EH (cell line): Measurements from ENCODE around the gene TPRX2.
"Not testable (repeated sequence)": the region's sequence is repeated elsewhere in the genome, so short reads cannot be mapped to it uniquely, and the experiment has no call there.

Experiments used
- DNase-seq: peaks from one replicate; pipeline ENCODE4 v3.0.0-alpha.2; 2015; ENCODE audit warnings: low read depth

Gene TPRX2

DNA sequence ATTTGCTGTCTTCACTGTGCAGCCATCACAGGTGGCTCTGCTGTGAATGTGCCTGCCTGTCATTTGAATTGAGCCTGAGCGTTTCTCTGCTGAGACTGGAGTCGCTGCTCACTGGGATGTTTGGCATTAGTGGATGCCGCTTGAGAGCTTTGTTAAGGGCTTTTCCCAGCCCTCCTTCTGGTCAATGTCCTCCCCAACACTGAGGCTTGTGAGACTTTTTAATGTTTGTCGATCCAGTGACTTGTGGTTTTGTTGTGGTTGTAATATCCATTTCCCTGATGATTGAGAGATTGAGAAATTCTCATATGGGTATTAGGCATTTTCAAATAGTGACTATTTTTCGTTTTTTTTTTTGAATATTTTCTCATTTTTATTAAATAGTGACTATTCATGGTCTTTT is 2.6 kb downstream of the TPRX2 start:
- DNase-seq, result no peak

DNA sequence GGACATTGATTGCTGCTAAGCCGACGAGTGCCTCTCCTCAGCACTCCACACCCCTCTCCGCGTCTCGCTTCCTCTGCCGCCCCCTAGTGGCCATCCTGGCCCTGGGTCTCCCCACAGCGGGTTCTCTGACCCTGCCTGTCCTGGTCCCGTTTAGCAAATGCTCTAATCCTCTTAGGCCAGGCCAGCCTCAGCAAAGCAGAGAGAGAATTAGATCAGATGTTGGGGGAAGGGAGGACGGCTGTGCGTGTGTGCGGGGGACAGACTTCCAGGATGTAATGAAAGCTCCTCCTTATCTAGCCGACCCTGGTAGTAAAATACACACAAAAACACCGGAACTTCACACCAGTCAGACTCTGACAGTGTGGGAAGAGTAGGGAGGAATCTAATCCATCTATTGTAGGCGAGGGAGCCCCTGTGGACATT is 4.5 kb downstream of the TPRX2 start:
- peak; percentile 69 for DNase-seq

DNA sequence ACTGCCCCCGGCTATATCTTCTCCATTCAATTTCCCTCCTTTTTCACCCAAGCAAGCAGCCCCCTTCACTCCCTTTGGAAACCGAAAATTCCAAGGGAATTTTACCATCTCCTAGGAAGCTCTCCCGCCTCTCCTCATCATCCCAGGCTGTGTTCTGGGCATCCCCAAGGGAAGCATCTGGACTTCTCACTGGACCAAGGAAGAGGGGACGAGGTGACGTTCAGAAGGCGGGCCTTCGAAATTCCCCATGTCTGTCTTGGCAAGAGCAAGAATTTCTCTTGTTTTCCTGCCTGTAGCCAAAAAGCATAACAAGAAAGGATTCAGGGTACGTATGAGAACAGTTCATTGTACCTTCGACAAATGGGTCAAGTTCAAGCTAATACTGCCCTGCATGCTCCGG is 6.1 kb downstream of the TPRX2 start:
- no peak for DNase-seq

DNA sequence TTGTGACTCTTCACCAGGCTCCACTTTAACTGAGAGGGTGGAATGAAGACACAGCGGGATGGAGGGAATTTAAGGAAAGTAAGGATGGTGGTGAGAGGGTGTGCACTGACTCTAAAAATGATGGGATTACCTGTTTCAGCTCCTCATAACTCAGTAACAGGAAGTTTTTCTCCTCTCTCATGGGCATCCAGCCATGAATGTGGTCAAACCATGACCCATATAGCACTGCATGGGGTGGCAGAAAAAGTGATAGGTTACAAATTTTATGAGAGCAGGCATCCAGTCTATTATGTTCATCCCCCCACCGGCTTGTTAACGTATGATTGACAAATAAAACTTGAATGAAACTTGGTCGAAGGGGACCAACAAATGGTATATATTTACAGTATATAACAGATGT is 19.9 kb downstream of the TPRX2 start:
- DNase-seq, result no peak

DNA sequence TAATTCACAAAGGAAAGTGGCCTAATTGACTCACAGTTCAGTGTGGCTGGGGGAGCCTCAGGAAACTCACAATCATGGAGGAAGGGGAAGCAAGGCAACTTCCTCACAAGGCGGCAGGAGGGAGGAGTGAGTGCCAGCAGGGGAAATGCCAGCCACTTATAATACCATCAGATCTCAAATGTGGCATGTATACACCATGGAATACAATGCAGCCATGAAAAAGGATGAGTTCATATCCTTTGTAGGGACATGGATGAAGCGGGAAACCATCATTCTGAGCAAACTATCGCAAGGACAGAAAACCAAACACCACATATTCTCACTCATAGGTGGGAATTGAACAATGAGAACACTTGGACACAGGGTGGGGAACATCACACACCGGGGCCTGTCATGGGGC is 20.4 kb downstream of the TPRX2 start:
- not testable (repeated sequence) for DNase-seq

DNA sequence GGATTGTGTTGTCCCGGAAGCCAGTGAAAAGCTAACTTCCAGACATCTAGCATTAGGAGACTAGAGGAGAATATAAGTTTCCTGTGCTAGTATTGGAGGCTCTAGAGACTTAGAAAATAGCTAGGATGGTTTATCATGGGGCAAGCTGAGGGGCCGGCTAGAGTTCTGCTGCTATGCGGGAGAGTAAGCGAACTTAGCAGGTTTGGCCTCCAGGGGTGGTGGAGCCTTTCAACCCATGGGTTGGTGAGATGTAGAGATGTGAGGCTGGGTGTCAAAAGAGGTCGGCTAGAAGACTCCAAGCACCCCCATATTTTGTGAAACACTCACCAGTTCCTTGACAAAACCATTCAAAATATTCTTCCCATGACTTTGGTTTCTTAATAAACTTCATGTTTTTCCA is 22.7 kb downstream of the TPRX2 start:
- no peak for DNase-seq

DNA sequence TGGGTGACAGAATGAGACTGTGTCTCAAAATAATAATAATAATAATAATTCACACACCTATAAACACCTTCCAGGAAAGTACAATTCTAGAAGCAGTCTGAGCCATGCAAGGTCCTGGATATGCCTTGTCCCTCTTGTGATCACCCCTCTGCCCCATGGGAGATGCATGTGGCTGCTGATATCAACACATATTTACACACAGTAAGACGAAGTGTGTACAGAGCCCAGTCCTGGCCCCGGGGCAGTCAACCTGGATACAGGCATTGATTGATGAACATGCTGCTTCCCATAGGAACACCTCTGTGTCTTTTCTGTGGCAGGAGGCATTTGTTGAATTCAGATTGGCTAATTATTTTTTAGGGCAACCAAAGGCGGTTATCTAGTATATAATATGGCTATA is 23.9 kb downstream of the TPRX2 start:
- DNase-seq, result no peak

DNA sequence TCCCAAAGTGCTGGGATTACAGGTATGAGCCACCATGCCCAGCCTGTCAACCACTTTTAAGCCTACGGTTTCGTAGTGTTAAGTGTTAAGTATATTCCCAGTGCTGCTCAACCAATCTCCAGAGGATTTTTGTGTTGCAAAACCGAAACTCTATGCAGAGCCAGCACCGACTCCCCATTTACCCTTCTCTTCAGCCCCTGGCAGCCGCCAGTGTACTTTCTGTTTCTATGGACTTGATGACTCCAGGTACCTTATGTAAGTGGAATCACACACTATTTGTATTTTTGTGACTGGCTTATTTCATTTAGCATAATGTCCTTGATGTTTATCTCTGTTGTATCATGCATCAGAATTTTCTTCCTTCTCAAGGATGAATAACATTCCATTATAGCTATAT is 26.0 kb downstream of the TPRX2 start:
- DNase-seq, result no peak

DNA sequence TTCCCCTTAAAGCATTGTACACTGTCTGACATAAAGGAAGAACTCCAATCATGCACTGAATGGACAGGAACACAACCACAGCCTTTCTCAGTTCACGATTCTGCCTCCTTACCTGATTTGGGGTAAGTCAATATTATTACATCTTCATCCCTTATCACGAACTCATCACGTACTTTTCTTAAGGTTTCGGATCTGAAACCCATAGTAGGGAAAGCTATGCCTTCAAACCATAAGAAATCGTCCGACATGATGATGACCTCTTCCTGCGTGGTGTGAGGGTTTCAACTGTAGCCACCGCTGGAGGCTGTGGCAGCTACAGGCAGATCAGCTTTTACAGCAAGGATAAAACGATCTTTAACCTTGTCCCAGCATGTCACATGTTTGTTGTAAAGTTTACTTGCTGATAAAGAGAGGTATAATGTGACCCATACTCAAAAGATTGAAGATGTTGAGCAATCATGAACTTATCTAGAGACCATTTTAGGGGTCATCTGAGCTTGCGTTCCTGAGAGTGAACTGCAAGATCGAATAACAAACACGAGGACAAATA is 27.1 kb downstream of the TPRX2 start, which contains the start of gene SULT2A1:
Gene SULT2A1, minus strand, starts transcription at position 306 of the 550 bp plus-strand sequence. Its CDS starts 58 bp downstream, at position 248.
- DNase-seq, result no peak

DNA sequence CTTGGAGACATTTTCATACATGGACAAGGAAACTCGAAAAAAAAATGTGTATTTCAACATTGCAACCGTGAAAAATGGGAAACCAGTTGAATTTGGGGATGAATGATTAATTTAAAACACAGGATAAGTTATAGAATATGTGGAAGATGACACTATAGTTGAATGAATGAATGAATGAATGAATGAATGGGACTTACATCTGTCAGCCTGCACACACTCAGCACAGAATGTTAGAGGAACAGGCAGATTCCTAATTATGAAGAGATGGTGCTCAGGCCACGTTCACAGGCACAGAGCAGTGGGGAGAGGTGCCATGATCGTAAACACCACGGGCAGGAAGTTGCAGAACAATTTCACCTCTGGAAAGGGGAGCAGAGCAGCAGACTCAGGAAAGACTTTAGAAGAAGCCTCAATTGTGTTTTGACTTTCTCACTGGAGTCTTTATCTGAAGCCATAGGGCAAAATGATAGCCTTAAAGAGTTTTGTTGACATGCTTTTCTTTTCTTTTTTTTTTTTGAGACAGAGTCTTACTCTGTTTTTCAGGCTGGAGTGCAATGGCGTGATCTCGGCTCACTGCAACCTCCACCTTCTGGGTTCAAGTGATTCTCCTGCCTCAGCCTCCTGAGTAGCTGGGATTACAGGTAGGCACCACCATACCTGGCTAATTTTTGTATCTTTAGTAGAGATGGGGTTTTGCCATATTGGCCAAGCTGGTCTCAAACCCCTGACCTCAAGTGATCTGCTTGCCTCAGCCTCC is 32.0 kb downstream of the TPRX2 start:
- no peak for DNase-seq

DNA sequence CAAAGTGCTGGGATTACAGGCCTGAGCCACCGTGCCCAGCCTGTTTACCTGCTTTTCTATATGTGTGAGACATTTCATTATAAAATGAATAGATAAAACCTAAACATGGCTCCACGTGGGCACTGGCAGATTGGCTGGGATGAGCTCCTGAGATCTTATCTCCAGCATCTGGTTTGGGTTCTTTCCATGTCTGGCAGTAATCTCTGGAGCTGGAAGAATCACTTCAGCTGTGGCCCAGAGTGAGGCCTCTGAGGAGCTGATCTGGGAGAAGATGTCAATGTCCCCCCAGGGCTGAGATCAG is 32.5 kb downstream of the TPRX2 start:
- no peak for DNase-seq

DNA sequence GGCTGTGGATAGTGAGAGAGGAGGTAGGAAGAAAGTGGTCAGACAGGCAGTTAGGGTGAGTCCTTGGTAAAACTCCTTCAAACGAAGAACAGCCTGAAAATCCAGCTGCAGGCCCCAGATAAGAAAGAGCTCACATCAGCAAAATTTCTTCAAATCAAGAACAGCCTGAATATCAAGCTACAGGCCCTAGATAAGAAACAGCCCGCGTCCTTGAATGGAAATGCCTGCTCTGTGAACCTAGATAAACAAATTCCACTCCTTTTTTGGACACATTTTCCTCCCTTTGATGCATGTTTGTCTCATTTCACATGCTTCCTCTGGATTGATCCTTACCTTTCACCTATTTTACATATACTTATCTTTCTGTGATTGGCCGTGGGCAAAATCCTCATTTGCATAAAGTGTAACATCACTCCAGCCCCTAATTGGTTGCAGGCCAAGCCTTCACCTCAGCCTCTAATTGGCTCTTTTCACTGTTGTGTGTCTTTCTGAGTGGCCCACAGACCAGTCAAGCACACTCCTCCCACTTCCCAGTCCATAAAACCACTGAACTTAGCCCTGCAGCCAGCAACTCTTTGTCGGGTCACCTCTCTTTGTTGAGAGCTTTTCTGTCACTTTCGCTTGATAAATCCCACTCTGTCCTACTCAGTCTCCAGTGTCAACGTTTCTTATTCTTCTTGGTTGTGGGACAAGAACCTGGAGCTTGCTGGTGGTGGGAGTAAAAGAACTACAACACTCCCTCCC is 33.1 kb downstream of the TPRX2 start:
- DNase-seq, result peak; percentile 7

DNA sequence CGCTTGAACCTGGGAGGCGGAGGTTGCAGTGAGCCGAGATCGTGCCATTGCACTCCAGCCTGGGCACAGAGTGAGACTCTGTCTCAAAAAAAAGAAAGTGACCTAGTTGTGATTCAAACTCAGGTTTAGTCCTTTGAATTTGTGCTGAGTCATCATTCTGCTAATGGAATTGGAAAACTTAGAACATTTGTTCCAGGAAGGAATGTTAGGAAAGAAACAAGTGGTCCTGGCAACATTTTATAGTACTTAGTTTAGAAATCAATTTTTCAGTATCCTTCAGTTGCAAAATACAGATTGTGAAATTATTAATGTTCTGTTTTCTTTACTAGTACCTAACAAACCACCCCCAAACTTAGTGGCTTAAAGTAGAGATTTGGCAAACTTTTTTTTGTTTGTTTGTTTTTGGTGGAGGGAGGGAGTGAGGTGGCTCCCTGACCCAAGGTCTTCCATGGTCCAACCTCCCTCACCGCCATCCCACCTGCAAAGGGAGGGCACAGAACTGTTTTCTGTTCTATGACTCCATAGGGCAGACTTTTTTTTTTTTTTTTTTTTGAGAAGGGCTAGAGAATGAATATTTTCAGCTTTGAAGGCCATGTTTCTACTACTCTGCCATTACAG is 36.2 kb downstream of the TPRX2 start:
- no peak for DNase-seq

DNA sequence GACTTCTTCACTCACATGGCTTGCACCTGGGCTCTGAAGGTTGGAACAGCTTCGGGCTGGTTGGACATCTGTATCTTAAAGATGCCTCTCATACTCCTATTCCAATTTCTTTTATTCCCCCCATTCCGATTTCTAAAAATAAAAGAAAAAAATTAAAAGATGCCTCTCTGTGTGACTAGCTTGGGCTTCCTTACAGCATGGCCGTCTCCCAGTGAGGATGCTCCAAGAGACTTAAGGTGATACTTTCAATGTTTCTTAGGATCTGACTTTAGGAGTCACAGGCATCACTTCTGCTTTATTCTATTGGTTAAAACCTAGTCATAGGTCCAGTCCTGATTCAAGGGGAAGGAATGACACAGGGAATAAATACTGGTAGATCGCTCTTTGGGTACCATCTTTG is 37.0 kb downstream of the TPRX2 start:
- DNase-seq, result no peak

DNA sequence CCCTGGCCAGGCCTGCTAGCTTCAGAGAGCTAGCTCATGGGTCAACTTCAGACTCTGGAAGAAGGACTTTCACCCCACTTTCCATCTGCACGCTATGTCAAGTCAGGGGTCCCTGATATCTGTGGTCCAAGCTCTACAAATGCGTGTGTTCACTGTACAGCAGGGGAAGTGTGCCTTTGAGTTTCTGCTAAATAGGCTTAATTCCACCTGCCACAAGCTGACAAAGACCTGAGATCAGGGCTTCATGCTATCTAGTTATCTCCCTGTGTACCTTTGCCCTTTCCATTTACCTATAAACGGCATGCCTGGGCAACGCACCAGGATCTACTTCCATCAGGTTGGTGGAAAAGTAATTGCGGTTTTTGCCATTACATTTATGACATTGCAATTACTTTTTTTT is 37.7 kb downstream of the TPRX2 start:
- DNase-seq, result no peak

DNA sequence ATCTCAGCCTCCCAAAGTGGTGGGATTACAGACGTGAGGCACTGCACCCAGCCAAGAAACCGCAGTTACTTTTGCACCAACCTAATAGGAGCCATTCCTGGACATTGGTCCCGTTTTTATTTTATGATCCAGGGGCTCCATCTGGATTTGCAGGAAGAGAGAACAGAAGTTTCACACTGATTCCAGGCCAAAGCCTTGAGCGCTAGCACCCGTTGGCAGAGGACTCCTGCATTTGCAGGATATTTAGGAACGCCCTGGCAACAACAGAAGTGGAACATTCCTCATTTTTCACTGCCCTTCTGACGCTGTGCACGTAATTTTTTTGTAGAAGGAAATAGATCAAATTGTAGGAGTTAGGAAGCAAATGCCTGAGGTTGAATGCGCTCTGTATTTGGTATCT is 38.8 kb downstream of the TPRX2 start:
- no peak for DNase-seq

DNA sequence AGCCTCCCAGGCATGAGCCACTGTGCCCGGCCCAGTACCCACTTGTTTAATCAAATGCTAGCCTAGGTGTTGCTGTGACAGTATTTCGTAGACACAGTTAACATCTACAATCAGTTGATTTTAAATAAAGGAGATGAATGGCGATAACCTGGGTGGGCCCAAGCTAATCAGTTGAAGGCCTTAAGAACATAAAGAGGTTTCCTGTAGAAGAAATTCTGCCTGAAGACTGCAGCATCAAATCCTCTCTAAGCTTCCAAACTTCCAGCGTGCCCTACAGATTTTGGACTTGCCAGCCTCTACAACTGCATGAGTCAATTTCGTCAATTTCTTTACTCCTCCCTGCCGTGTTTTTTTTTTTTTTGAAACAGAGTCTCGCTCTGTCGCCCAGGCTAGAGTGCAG is 40.3 kb downstream of the TPRX2 start:
- no peak for DNase-seq

DNA sequence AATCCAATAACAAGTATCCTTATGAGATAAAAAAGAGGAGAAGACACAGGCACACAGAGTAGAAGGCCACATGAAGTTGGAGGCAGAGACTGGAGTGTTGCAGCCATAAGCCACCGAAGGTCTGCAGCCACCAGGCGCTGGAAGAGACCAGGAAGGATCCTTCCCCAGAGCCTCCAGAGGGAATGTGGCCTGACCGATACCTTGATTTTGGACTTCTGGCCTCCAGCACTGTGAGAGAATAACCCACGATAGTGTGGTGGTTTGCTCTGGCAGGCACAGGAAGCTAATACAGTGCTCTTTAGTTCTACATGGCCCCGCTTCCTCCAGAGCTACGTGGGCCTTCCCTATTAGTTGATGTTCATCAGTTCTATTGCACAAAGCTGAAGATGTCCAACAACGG is 42.3 kb downstream of the TPRX2 start:
- DNase-seq, result no peak

DNA sequence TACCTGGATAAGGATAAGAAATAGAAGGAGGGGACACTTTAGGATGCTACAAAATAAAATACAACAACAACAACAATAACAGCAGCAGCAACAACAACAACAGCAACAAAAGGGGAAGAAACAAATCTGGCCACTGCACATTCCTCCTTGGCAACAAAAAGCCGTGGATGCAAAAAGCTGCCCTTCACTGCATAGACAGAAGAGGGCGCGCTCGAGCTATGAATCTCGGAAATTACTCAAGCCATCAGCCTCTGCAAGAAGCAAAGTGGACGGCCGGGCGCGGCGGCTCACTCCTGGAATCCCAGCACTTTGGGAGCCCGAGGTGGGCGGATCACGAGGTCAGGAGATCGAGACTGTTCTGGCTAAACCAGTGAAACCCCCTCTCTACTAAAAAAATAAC is 50.3 kb downstream of the TPRX2 start:
- DNase-seq, result not testable (repeated sequence)

DNA sequence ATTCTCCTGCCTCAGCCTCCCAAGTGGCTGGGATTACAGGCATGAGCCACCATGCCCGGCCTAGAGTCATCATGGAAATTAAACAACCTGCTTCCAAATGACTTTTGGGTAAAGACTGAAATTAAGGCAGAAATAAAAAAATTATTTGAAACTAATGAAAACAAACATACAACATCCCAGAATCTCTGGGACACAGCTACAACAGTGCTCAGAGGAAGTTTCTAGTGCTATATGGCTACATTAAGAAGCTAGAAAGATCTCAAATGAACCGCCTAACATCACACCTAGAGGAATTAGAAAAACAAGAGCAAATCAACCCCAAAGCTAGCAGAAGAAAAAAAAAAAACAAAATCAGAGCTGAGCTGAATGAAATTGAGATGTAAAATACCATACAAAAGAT is 51.2 kb downstream of the TPRX2 start:
- DNase-seq, result not testable (repeated sequence)
